T-cell (primary cell): Measurements from ENCODE around the gene SCMH1. TPM values are rescaled to one million over a fixed set of nuclear protein-coding genes. Genes with fewer than 3 reads are reported as not detected.

Experiments used
- ATAC-seq, 4 experiments: fragments of 200-7000 bp in 3 of 4; fragments of 150-1000 bp in 1 of 4; cut with Tn5 transposase; replicated peaks in 1 of 4; 1 replicate in 3 of 4; 2 replicates in 1 of 4; pipeline ENCODE4 v1.10.0; 2021; ENCODE audit warnings: moderate library complexity in 3 of 4, mild to moderate bottlenecking in 2 of 4, moderate number of reproducible peaks in 1 of 4
- CTCF ChIA-PET, 2 donors: fragments of 300-600 bp; sonication (Branson Sonifier 250); formaldehyde crosslinking; loops; one replicate each; lab custom pipeline; 2022; ENCODE audit warnings: antibody characterized with exemption in 2 of 2; lab: Charles Lee
- POLR2A ChIA-PET, 2 donors: fragments of 300-600 bp; sonication (Branson Sonifier 250); formaldehyde crosslinking; loops; one replicate each; lab custom pipeline; 2022; ENCODE audit warnings: antibody characterized with exemption in 2 of 2; lab: Charles Lee
- DNase-seq, 35 experiments: peaks; one replicate each; pipeline versions ENCODE4 v3.0.0 to v3.0.0-alpha.2; 2013 to 2023
- H3K27ac ChIP-seq: one replicate; pipeline ENCODE4 v1.5.1; 2013; ENCODE audit warnings: low read length
- H3K27me3 ChIP-seq, 2 experiments: replicated peaks in 1 of 2; 1 replicate in 1 of 2; 2 replicates in 1 of 2; pipeline versions ENCODE4 v1.6.1 to v1.7.0; 2013; ENCODE audit warnings: low read length in 1 of 2, mixed read lengths in 1 of 2; ENCODE audit not compliant: control insufficient read depth in 2 of 2, insufficient read depth in 2 of 2; ENCODE audit errors: extremely low read depth in 1 of 2
- H3K36me3 ChIP-seq, 2 donors: 1 replicate in 1 of 2; 2 replicates in 1 of 2; pipeline versions ENCODE4 v1.6.1 to v1.7.0; 2013; ENCODE audit warnings: low read length in 1 of 2; ENCODE audit not compliant: control insufficient read depth in 2 of 2, insufficient read depth in 1 of 2; ENCODE audit errors: extremely low read depth in 1 of 2
- H3K4me1 ChIP-seq, 2 experiments: 1 replicate in 1 of 2; 2 replicates in 1 of 2; pipeline versions ENCODE4 v1.6.1 to v1.7.0; 2013; ENCODE audit warnings: low read length in 2 of 2, mixed read lengths in 1 of 2; ENCODE audit not compliant: insufficient read depth in 2 of 2, control insufficient read depth in 1 of 2; ENCODE audit errors: extremely low read depth in 1 of 2
- H3K4me3 ChIP-seq, 2 donors: 1 replicate in 1 of 2; 2 replicates in 1 of 2; pipeline versions ENCODE4 v1.5.1 to v1.7.0; 2013; ENCODE audit warnings: mild to moderate bottlenecking in 2 of 2, low read length in 1 of 2, moderate library complexity in 1 of 2; ENCODE audit not compliant: control insufficient read depth in 1 of 2; ENCODE audit errors: extremely low read depth in 1 of 2
- H3K9me3 ChIP-seq: 2 replicates; pipeline ENCODE4 v1.7.0; 2013
- H3K27ac Mint-ChIP-seq, 2 donors: one replicate each; pipeline ENCODE4 v1.8.0; 2020 to 2021; ENCODE audit warnings: mild to moderate bottlenecking in 2 of 2, mixed read lengths in 2 of 2
- H3K27me3 Mint-ChIP-seq, 2 donors: one replicate each; pipeline ENCODE4 v1.8.0; 2021 to 2022; ENCODE audit warnings: mixed read lengths in 2 of 2
- H3K36me3 Mint-ChIP-seq: one replicate; pipeline ENCODE4 v1.8.0; 2021; ENCODE audit warnings: mixed read lengths
- H3K4me1 Mint-ChIP-seq, 3 donors: one replicate each; pipeline ENCODE4 v1.8.0; 2020 to 2022; ENCODE audit warnings: mixed read lengths in 3 of 3, mild to moderate bottlenecking in 1 of 3
- H3K4me3 Mint-ChIP-seq, 3 donors: one replicate each; pipeline ENCODE4 v1.8.0; 2020 to 2022; ENCODE audit warnings: mild to moderate bottlenecking in 3 of 3, mixed read lengths in 3 of 3, moderate library complexity in 3 of 3
- H3K9me3 Mint-ChIP-seq, 3 donors: one replicate each; pipeline ENCODE4 v1.8.0; 2020 to 2022; ENCODE audit warnings: mixed read lengths in 3 of 3
- WGBS: methylation state at CpG from one replicate; pipeline ENCODE4 v1.1.5; 2013; ENCODE audit warnings: missing lambda C conversion rate; ENCODE audit not compliant: insufficient coverage; 5-methylcytosine and 5-hydroxymethylcytosine counted together
- total RNA-seq, 35 experiments: library from RNA in 6 of 35; stranded (reverse) in 6 of 35; fragments of 120-200 nt in 1 of 35; gene quantifications; one replicate each; pipeline versions ENCODE4 v1.2.1 to v1.2.4 and lab custom pipeline; 2013 to 2026

SCMH1 gene
- total RNA-seq, 5 donors from 2014 or later (not counting 1 experiment from before 2014, with no cell fraction given) = 14.8 to 24.2 (median 19.6) TPM

DNA sequence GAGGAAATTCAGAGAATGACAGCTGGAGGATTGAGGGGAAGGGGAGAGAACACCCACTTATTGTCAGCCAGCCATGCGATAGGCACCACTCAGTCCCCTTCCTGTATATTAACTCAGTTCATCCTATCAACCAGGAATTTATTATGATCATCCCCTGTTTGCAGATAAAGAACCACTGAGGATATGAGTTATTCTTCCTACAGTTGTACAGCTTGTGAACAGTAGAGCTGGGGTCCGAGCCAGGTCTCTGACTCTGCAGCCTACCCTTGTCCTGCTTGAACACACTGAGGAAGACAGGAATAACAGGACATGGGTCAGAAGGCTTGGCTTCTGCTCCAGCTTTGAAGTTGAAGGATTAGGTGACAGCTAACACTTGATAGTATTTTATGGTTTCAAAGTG is 42.0 kb upstream of the SCMH1 start:
- Mint-ChIP-seq H3K36me3 (no peaks in the 10 kb centered on the region), H3K4me3 (no peak overlapping the region), H3K27me3 (peaks cover 41 to 50% of the 10 kb centered on the region in 2 donors), H3K27ac (no peak overlapping the region), H3K9me3 (no peaks in the 10 kb centered on the region), H3K4me1 (no peaks in the 10 kb centered on the region)
- ChIA-PET CTCF (no interaction called here), POLR2A (no interaction called here)
- DNase-seq (no peak), ATAC-seq (no peak)
- no peak overlapping the region for H3K27ac ChIP-seq
- H3K36me3 ChIP-seq = no peaks in the 10 kb centered on the region
- no peaks in the 10 kb centered on the region for H3K4me1 ChIP-seq
- H3K27me3 ChIP-seq = peaks cover 0 to 50% of the 10 kb centered on the region in 2 experiments
- H3K4me3 ChIP-seq = no peak overlapping the region
- no peaks in the 10 kb centered on the region for H3K9me3 ChIP-seq
- no CpG with 5 or more reads among the region's 2 CpGs for WGBS

DNA sequence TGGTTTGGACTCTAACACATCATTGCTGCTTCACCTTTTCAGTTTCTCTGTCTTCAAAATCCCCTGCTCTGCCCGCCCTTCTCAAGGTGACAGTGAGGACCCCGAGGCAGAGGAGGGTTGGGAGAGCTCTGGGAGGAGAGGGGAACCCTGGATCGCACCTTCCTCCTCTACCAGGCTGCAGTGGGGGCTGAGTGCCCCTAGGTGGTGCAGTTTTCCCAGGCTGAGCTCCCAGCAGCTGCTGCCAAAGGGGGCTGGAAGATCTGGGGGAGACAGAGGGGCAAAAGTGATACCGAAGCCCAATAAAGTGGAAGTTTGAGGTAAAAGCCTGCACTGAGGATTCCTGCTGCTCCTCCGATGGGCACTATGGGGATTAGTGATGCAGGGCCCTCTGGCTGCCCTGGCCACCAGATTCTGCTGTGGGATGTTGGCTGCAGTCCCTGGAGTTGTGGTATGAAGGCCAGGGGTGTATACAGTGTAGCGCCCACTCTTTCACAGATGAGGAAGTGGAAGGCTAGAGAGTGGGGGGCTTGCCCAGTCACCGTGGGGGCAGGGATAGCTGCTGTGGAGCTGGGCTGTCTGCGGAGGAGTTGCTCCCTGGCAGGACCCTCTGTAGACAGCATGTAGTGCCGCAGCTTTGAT is 40.7 kb upstream of the SCMH1 start:
- Histone ChIP-seq H3K27ac (no peak overlapping the region), H3K9me3 (no peaks in the 10 kb centered on the region), H3K27me3 (peaks cover 0 to 53% of the 10 kb centered on the region in 2 experiments), H3K36me3 (no peaks in the 10 kb centered on the region), H3K4me1 (no peaks in the 10 kb centered on the region), H3K4me3 (no peak overlapping the region)
- ATAC-seq (no peak), DNase-seq (peak in 14 of 35 experiments; percentile 3 to 40 (median 13))
- 44% methylated on average over 6 of the region's 9 CpGs for WGBS
- Mint-ChIP-seq H3K9me3 (no peaks in the 10 kb centered on the region), H3K4me3 (no peak overlapping the region), H3K36me3 (no peaks in the 10 kb centered on the region), H3K27me3 (peaks cover 41 to 51% of the 10 kb centered on the region in 2 donors), H3K4me1 (no peaks in the 10 kb centered on the region), H3K27ac (no peak overlapping the region)
- ChIA-PET POLR2A (no interaction called here), CTCF (no interaction called here)

DNA sequence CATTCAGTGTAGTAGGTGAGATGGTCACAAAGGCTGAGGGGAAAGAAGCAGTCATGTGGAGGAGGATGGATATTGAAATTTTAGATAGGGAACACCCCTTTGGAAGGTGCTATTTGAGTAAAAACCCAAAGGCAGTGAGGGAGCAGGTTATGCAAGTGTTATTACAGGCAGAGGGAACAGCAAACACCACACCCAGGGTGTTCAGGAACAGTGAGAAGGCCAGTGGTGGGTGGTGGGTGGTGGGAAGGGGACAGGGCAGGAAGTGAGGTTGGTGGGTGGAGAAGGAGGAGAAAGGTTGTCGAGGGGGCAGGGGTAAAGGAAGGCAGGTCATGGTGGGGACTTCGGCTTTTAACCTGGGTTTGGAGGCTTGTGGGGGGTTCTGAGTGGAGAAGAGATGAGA is 39.2 kb upstream of the SCMH1 start:
- H3K36me3 ChIP-seq = no peaks in the 10 kb centered on the region
- Mint-ChIP-seq H3K27me3 (peaks cover 35 to 49% of the 10 kb centered on the region in 2 donors), H3K4me3 (no peak overlapping the region), H3K27ac (no peak overlapping the region), H3K9me3 (no peaks in the 10 kb centered on the region), H3K4me1 (no peaks in the 10 kb centered on the region), H3K36me3 (no peaks in the 10 kb centered on the region)
- H3K27ac ChIP-seq = no peak overlapping the region
- DNase-seq = no peak
- H3K4me3 ChIP-seq = no peak overlapping the region
- 81% methylated on average over 2 of the region's 2 CpGs for WGBS
- ChIA-PET POLR2A (no interaction called here), CTCF (no interaction called here)
- peaks cover 0 to 57% of the 10 kb centered on the region in 2 experiments for H3K27me3 ChIP-seq
- H3K4me1 ChIP-seq = no peaks in the 10 kb centered on the region
- ATAC-seq = no peak
- no peaks in the 10 kb centered on the region for H3K9me3 ChIP-seq

DNA sequence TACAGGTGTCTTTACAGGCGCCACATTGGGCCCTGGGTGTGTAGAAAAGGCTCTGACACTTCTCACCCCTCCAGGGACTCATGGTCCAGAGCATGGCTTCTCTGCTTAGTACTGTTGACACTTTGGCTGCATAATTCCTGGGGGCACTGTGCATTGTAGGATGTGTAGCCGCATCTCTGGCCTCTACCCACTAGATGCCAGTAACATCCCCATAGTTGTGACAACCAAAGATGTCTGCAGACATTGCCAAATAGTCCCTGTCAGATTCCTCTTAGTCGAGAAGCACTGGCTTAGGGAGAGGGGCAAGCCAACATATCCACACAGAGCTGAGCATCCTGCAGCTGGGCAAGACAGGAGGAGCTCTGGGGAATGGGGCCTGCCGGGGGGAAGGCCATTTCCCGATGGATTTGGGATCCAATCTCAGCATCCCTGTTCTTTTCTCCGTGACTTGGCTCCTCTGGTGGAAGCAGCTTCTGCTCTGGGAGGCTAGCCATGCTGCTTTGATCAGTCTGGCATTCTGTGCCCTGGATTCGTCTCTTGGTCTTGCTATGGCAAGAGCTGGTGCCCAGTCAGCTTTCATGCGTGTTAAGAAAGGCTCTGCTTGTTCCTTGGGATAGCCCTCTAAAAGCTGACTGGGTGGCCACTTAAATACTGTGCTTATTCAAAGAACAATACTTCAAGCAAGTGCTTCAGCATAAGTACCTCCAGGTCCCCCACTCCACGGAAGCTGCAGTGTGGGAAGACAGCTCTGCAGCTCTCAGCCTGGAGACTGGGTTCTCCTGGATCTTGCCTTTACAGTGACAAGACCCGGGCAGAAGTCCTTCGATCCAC is 38.3 kb upstream of the SCMH1 start:
- WGBS = 84% methylated on average over 6 of the region's 11 CpGs
- ChIA-PET POLR2A (no interaction called here), CTCF (no interaction called here)
- Histone ChIP-seq H3K4me3 (no peak overlapping the region), H3K9me3 (no peaks in the 10 kb centered on the region), H3K27me3 (peaks cover 0 to 56% of the 10 kb centered on the region in 2 experiments), H3K36me3 (no peaks in the 10 kb centered on the region), H3K27ac (no peak overlapping the region), H3K4me1 (no peaks in the 10 kb centered on the region)
- H3K4me1 Mint-ChIP-seq = no peaks in the 10 kb centered on the region
- H3K27ac Mint-ChIP-seq = no peak overlapping the region
- DNase-seq (no peak), ATAC-seq (no peak)
- peaks cover 28 to 43% of the 10 kb centered on the region in 2 donors for H3K27me3 Mint-ChIP-seq
- no peak overlapping the region for H3K4me3 Mint-ChIP-seq
- H3K9me3 Mint-ChIP-seq = no peaks in the 10 kb centered on the region
- H3K36me3 Mint-ChIP-seq = no peaks in the 10 kb centered on the region

DNA sequence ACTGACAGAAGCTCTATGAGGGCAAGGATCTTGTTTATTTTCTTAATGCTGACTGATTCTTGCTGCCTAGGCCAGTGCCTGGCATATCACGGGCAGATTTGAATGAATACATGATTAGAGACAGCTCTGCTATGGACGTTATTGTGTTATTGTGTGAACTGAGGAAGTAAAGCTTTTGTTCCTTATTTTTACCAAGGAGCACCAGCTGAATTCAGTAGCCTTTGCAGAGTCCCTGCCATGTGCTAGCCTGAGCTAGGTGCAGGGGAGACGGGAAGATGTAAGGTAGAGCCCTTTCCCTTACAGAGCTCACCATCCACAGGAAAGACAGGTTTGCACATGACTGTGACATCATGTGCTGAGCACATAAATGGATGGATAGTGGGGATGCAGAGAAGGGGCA is 36.0 kb upstream of the SCMH1 start:
- CTCF ChIA-PET = no interaction called here

DNA sequence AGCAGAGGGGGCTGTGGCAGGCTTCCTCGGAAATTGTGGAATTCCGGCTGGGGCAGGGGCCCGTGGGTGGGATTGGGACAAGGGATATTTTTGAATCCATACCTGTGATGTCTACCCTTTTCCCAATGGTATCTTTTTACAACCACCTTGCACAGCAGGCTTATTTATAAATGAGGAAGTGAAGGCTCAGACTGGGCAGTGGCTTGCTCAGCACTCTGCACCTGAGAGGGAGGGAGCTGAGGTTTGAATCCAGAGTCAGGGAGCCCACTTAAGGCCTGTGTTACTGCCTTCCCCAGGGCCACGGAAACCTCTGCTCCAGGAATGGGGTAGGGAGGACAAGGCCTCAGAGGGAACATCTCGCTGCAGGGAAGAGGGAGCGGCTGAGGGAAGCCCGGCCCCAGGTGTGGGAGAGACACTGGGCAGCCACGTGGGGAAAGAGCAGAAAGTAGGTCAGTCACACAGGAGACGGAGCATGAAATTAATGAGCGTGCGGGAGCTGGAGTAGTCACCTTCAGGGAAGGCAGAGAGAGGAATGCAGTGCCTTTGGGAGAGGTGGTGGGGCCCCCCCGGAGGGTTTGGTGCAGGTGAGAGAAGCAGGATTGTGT is 35.4 kb upstream of the SCMH1 start:
- Mint-ChIP-seq H3K27me3 (peaks cover 28 to 31% of the 10 kb centered on the region in 2 donors), H3K4me1 (no peaks in the 10 kb centered on the region), H3K9me3 (no peaks in the 10 kb centered on the region), H3K4me3 (no peak overlapping the region), H3K27ac (peak overlapping the region in 1 of 2 donors; percentile 41), H3K36me3 (no peaks in the 10 kb centered on the region)
- WGBS = 81% methylated on average over 9 of the region's 12 CpGs
- DNase-seq (no peak), ATAC-seq (no peak)
- Histone ChIP-seq H3K36me3 (no peaks in the 10 kb centered on the region), H3K4me1 (no peaks in the 10 kb centered on the region), H3K27ac (no peak overlapping the region), H3K9me3 (no peaks in the 10 kb centered on the region), H3K4me3 (no peak overlapping the region), H3K27me3 (peaks cover 0 to 43% of the 10 kb centered on the region in 2 experiments)
- ChIA-PET POLR2A (no interaction called here), CTCF (no interaction called here)

More for the DNA sequence above, 36.0 kb upstream of the SCMH1 start:
- Histone ChIP-seq H3K4me3 (no peak overlapping the region), H3K27ac (no peak overlapping the region), H3K27me3 (peaks cover 0 to 50% of the 10 kb centered on the region in 2 experiments), H3K36me3 (no peaks in the 10 kb centered on the region), H3K9me3 (no peaks in the 10 kb centered on the region), H3K4me1 (no peaks in the 10 kb centered on the region)
- Mint-ChIP-seq H3K27ac (no peak overlapping the region), H3K27me3 (peaks cover 28 to 35% of the 10 kb centered on the region in 2 donors), H3K9me3 (no peaks in the 10 kb centered on the region), H3K36me3 (no peaks in the 10 kb centered on the region), H3K4me1 (no peaks in the 10 kb centered on the region), H3K4me3 (no peak overlapping the region)
- WGBS = 50% methylated on average over 2 of the region's 3 CpGs
- ATAC-seq = no peak
- no peak for DNase-seq
- POLR2A ChIA-PET = no interaction called here
